GM21390 (cell line): ENCODE results near the gene RADIL.

Experiments
- ATAC-seq: cut with Tn5 transposase; IDR thresholded peaks from one replicate; pipeline ENCODE4 v1.9.1; 2021; ENCODE audit not compliant: unreplicated experiment

RADIL gene

DNA sequence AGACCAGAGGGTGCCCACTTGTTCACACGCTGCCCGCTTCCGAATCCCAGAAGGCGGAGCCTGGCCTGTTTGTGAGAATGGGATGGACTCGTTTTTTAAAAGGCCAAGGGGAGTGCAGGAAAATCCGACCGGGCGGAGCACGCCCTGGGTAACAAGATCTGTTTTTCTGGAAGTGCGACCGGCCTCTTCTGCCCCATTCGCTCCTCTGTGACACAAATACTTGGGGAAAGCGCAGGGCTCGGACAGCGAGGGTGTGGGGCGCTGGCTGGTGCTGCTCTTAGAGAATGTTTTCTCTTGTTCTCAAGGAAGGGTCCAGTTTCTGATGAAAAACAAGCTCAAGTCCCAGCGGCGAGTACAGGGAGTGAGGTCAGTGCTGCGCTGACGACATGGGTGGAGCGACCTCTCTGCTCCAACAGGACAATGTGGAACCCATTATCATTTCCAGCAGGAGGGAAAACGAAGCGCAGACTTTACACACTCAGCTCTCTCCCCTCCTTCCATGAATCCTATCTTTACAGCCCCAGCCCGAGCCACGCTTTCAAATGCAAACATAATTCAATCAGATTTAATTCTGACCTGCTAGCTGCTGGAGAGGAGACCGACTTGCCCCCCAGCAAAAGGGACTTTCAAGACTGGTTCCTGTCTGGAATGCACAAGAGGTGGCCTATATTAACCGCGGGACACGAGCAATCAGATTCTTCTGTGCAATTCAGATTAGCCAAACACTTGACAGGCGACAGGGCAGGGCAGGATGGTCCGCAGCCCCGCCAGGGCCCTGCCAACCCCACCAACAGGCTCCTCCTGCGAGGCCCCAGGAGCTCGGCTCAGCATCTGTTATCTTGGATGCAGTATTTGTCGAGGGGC, 1.1 kb downstream of the RADIL start:
- no peak for ATAC-seq

DNA sequence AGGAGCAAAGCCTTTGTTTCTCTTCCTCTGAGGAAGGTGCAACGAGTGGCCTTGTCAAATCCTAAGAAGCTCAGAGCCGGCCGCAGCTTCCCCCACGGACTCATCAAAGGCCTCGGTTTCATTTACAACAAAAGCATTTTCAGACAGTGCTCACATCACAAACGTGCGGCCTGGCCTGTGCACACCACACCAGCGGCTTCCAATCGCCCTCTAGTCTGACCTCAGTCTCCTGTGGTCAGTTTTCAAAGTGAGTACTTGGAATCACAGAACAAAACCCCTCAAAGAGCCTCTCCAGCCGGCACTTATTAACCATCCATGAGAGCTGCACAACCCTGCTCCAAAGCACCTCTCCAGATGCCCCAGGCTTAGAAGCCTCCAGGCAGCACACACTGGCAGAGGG, 3.3 kb downstream of the RADIL start:
- ATAC-seq: no peak

- ATAC-seq: no peak
Observed at GRCh38 chr7:4879396-4880081, 4.0 kb downstream of the RADIL start.

- no peak for ATAC-seq
Observed at GRCh38 chr7:4878336-4879335, 4.9 kb downstream of the RADIL start.

DNA sequence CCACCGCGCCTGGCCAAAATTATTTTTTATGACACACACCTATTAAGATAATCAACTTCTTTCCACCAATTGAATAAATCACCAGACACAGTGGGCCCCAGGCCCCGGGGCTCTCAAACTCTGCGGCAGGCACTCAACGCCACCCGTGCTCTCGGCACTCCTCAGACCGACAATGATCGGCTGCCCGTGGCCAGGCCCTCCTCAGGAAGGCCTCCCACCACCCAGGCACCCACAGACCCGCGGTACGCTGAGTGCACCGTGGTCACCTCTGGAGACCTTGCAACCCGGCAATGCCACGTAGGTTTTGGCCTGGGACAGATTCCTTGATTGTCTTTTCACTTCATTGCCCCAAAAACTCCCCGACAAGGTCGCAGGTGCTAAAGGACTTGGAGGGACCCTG, 6.9 kb downstream of the RADIL start:
- ATAC-seq: no peak

- no peak for ATAC-seq
Observed at GRCh38 chr7:4875391-4875790, 8.1 kb downstream of the RADIL start.

DNA sequence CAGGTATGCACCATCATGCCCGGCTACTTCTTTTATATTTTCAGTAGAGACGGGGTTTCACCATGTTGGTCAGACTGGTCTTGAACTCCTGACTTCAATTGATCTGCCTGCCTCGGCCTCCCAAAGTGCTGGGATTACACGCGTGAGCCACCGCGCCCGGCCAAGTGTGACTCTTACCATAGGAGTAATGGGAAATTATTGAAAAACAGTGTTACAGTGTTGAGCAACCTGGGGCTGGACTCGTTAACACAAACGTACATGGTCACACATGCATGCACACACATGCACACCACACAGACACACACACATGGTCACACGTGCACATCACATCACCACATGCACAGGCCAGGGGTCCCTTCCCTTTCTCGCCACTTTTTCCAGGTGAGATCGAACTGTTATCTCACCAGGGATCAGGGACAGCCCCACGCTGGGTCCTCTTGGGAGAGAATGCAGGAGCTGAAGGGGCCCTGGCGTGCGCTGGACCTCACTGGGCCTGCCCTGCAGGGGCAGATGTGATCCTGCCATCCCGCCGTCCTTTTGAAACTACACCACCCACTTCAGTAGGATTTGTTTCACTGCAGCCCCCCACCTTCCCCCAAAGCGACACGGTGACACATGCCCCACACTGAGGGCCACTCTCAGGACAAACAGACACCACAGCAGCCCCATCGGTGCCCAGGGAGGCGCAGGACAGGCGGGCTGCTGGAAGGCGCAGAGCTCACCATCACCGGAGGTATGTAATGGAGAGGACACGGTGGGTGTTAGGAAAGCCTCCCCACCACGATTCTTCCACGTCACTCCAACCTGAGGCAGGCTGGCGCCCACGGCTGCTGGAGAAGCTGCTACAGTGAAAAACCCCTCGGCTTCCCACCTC, 10.2 kb downstream of the RADIL start:
- no peak for ATAC-seq

DNA sequence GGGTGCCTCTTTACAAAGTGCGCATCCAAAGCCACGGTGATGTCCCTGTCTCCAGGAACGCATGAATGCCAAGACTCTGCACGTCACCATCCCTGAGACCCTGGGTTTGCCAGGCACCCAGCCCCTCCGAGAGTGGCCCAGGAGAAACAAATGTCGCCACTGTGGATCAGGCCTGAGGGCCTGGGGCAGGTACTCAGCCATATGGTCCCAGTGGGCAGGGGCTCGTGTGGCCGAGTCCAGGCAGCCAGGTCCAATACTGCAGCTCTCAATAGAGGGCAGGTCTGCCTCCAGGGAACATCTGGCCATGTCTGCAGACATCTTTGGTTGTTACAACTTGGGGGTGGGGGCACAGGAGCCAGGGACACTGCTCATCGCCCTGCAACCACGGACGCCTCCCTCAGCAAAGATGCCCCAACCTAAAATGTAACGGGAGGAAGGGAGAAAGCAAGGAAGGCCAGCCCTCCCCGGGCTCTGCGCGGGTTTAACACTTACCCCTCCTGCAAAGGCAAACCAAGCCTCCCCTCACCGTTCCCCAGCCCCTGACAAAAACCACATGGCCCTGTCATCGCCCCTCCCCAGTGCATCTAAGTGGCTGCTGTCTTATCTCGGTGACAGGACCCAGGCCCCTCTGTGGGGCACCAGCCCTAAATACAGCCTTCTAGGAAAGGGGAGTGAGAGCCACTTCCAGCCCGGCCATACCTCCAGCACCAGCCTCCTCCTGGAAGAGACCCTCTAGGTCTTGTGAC, 11.4 kb downstream of the RADIL start:
- no peak for ATAC-seq

DNA sequence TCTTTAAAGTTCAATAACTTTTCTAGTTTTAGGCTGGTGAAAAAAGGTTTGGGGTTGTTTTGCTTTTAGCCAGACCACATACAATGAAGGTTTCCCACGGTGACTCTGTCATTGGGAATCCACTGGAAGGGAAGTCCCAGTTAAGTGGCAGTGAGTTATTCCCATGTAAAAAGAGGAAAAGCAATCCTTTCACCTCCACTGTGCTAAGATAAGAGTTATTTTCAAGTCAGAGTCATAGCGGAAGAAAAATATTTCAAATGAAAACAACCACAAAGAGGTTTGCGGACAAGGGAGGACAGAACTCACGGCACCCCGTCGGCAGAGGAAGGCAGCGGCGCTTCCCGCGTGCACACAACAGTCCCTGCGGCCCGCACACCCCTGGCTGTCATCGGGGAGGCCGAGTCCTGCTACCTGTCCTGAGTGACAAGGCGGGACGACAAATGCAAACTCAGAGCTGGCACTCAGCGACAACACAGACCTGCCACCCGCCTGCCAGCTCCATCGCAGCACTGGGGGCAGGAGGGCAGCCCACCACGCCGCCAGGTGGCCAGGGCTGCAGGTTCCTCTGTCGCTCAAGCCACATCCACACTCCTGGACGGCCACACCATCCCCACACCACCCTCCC, 12.3 kb downstream of the RADIL start:
- ATAC-seq: no peak

DNA sequence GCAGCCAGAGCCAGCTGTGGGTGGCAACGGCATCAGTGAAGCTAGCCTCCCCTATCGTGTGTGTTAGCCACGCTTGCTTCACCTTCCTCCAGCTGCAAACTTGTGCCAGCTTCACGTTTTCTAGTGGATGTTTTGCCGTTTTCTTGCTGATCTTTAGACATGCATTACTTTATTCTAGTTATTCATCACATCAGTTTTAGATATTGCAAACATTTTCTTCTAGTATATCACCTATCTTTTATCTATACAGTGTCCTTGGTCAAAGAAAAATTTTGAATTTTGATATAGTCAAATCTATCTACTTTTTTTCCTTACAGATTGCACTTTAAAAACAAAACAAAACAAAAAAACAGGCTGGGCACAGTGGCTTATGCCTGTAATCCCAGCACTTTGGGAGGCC, 15.0 kb downstream of the RADIL start:
- no peak for ATAC-seq

- ATAC-seq: no peak
Observed at GRCh38 chr7:4866528-4867496, 16.7 kb downstream of the RADIL start.

DNA sequence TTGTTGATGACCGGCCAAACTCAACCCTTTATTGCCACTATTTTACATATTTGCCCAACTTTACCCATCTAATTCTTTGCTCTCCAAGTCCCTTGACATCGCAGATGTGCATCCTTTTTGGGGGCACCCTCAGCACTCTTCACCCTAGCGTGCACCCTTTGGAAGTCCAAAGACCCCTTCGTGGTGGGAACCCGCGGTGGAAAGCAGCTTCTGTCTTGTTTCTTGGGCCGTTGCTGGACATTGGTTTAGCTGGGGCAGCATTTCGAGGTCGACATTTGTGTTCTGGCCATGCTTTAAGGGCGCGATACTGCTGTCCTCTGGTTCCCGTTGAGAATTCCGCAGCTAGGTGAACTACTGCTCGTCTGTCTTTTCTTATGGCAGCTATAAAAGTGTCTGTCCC, 21.4 kb downstream of the RADIL start:
- ATAC-seq: no peak

- no peak for ATAC-seq
Observed at GRCh38 chr7:4861673-4862072, 21.8 kb downstream of the RADIL start, which contains the start of gene PAPOLB. Gene PAPOLB (minus strand): TSS chr7:4862030. CDS start chr7:4861810, 220 bp downstream.

DNA sequence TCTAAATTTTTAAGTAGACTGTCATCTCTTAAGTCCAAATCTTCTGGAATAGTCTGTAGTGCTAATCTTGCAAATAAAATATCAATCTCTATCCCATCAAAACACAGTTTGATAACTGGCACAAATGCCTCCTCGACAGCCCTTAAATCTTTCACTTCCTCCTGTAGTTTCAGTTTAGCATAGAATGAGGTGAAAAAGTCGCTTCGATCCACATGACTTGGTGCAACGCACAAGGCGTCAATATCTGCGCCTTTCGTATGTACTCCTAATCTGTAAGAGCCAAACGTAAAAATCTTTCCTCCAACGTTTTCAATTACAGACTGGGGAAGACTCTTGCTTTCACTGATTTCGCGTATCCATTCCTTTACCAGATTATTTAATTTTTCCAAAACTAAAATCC, 22.3 kb downstream of the RADIL start:
- no peak for ATAC-seq

GRCh38 chr7:4857189-4857588, 26.3 kb downstream of the RADIL start:
- ATAC-seq: no peak

DNA sequence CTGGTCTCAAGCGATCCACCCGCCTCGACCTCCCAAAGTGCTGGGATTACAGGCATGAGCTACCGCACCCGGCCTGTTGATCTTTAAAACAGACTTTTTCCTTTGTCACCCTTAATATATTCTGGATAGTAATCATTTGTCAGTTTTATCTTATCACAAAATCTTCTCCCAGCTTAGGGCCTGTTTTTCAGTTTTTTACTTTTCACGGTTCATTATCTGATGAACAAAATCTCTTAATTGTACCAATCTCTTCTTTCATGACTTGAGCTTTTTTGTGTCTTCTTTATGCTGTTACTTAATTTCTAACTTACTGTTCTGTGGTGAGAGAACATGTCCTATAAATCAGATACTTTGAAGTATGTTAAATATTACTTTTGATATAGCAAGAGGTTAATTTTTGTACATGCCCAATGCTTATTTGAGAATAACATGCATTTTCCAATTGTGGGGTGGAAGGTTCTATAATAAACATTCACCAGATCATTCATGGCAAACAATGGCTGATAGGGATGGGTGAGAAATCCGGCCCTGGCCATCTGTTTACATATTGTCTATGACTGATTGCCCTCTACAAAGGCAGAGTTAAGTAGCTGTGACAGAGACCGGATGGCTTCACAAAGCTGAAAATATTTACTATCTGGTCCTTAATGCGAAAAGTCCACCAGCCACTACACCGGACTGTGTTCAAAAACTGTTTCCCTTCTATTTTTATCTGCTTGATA, 27.0 kb downstream of the RADIL start:
- ATAC-seq: no peak

DNA sequence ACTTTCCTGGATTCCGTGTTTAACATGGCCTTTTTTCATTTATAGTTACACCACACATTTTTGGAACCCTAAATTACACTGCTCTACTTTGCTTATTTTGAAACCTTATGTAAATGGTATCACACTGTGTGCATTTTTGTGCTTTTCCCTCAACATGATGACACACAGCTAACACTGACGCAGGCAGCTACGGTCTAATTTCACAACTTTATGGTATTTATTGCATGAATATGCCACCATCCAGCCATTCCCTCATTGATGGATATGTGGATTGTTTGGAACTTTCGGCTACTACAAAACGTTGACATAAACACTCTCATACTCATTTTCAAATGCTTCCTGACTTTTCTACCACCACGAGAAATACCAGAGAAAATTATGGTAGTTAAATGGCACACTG, 28.6 kb downstream of the RADIL start:
- ATAC-seq: no peak
